ENCODE measurements around the gene NR2F2.
"Not testable (repeated sequence)": the region's sequence is repeated elsewhere in the genome, so short reads cannot be mapped to it uniquely, and the experiment has no call there.

The NR2F2 gene

DNA sequence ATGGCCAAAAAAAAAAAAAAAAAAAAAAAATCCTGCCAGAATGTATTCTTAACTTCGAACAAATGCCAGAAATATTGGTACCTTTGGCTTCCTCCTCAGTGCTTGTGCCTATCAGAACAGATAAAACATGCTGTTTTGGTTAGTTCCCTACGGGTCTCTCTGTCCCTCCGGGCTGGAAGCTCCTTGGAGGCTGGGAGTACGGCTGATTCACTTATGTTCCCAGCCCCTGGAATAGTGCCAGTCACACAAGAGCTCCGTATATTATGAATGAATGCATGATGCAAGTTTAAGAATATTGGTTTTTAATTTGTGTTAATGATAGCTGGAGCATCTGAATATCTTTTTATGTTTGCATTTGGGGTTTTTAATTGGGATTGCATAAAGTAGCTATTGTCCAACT is 44.0 kb downstream of the NR2F2 start:
- DNase-seq, result no peak

DNA sequence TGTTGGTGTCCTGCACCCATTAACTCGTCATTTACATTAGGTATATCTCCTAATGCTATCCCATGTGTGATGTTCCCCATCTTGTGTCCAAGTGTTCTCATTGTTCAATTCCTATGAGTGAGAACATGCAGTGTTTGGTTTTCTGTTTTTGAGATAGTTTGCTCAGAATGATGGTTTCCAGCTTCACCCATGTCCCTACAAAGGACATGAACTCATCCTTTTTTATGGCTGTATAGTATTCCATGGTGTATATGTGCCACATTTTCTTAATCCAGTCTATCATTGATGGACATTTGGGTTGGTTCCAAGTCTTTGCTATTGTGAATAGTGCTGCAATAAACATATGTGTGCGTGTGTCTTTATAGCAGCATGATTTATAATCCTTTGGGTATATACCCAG is 49.1 kb downstream of the NR2F2 start:
- not testable (repeated sequence) for DNase-seq

- no peak for DNase-seq
Observed at GRCh38 chr15:96381463-96381862, 51.0 kb downstream of the NR2F2 start.

GRCh38 chr15:96385195-96385594 is 54.7 kb downstream of the NR2F2 start:
- no peak for DNase-seq

DNA sequence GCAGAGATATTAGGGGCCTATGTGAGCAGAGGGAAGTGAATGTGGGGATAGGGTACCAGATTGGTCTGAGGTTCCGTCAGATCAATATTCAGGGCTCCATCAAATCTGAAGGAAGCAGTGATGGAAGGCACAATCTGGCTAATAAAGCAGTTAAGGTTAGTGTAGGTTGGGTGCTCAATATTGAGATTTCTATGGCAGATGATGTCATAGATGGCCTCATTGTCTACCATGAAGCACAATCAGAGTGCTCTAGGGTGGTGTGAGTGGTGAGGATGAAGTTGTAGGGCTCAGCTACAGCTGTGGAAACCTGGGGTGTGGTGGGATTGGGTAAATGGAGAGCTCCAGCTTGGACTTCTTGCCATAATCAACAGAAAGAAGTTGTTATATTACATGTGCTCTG is 58.2 kb downstream of the NR2F2 start:
- DNase-seq, result no peak
